OCI-M2 (cell line): Measurements from ENCODE around the gene ENTREP3.
"Not testable (repeated sequence)": the region's sequence is repeated elsewhere in the genome, so short reads cannot be mapped to it uniquely, and the experiment has no call there.

Experiments
- DNase-seq: peaks from one replicate; lab custom pipeline; 2025; ENCODE audit not compliant: unreplicated experiment; lab: John Stamatoyannopoulos, UW

The ENTREP3 gene

DNA sequence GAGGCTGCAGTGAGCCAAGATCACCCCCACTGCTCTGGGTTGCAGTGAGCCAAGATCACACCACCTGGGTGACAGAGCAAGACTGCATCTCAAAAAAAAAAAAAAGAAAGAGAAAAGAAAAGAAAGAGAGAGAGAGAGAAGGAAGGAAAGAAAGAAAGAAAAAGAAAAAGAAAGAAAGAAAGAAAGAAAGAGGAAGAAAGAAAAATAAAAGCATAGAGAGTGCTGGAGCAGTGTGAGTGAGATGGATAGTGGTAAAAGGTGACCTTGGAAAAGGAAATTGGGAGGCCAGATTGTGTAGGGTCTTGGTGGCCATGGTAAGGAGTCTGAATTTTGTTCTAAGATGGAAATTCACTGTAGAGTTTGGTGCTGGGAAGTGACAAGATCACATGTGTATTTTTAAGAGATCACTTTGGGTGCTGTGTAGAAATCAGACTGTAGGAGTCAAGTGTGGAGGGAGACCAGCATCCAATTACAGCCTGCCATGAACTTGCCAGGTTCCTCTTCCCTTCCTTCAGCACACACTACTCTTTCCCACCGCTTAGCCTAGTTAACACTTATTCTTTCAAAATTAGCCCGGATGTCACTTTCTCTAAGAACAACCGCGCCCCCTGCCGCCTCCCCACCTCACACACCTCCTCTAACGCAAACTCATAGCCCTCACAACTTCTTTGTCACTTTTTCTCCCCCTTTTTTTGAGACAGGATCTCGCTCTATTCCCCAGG is 28.9 kb downstream of the ENTREP3 start:
- DNase-seq = no peak

DNA sequence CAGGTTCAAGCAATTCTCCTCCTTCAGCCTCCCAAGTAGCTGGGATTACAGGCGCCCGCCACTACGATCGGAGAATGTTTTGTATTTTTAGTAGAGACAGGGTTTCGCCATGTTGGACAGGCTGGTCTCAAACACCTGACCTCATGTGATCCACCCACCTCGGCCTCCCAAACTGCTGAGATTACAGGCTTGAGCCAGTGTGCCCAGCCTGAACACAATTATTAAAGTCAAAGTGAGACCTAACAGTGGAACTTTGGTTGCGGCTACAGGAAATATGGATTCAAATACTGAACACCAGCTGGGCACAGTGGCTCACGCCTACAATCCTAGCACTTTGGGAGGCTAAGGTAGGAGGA is 29.9 kb downstream of the ENTREP3 start:
- DNase-seq = not testable (repeated sequence)

DNA sequence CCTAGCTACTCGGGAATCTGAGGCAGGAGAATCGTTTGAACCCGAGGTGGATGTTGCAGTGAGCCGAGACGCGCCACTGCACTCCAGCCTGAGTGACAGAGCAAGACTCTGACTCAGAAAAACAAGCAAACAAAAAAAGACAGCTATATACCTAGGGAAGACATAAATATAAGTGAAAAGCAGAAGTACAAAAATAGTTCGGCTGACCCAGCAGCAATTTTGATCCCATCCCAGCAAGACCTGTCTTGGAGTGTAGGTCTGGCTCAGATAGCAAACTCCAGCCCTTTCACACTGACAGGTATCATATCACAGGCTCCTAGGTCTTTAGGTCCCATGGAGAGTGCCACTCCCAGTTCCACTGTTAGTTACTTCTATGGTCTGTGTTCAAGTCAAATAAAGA is 32.2 kb downstream of the ENTREP3 start:
- no peak for DNase-seq

DNA sequence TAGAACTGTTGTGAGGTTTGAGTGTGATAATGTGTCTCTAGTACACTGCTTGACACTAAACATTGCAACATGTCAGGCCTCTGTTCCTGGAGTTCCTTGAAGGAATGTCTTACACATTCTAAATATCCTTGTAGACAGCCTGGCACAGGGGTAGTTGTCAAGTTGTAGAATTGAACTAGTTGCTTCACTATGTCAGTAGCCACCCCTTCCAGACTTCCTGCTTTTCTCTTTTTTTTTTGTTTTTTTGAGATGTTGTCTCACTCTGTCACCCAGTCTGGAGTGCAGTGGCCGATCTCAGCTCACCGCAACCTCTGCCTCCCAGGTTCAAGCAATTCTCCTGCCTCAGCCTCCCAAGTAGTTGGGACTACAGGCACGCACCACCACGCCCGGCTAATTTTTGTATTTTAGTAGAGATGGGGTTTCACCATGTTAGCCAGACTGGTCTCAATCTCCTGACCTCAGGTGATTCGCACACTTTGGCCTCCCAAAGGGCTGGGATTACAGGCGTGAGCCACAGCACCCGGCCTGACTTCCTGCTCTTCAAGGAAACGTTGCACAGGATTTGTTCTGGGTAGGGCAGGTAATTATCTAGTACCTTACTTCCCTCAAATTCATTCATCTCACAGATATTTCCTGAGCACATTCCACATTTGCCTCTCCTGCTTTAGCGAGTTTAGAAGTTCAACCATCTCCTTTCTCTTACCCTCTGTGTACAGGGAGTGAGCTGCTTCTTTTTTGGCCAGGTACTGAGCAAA is 34.9 kb downstream of the ENTREP3 start:
- not testable (repeated sequence) for DNase-seq

DNA sequence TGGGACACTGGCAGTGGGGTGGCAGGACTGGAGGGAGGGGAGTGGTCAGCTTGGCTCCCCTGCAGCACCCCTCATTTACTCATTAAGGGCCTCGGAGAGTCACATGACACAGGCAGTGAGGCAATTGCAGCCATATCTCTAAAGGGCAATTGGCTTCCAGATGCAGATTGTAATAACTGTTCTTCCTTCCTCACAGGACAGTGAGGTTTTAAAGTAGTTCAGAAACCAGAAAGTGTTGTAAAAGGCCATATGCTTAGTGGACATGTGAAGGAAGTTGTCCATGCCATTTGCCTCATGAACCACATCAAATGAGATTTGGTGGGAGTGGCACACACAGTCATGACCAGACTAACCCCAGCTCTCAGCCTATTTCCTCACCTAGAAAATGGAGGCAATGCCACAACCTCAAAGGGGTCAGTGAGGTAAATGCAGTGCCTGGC is 35.7 kb downstream of the ENTREP3 start:
- no peak for DNase-seq

DNA sequence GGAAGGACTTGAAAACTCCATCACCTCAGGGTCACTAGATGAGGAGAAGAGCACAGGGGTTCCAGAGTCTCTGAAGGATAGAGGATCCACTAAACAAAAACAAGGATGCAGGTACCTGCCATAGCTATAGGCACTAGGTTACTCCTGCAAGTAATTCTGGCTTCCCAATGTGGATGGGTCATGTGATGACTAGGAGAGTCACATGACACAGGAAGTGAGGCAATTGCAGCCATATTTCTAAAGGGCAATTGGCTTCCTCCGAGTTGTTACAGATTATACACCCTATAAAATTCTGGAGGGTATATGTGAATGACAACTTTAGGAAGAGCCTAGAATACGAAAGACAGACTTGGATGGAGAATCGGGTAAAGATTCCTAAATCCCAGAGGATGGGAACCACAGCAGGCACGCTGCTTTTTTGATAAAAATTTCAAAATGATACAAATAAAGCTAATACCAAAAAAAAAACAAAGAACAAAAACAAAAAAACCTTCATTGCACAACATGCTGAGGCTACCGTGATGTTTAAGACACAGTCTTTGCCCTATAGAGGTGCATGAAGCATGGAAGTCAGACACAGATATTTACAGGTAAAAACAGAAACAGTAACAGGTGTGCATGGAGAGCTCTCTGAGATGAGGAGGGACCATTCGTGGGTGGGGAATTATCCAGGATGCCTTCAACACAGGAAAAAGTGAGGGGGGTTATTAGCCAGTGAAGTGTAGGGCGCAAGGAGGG is 36.3 kb downstream of the ENTREP3 start:
- DNase-seq = no peak

- not testable (repeated sequence) for DNase-seq
Observed at GRCh38 chr1:155214702-155215101, 40.6 kb downstream of the ENTREP3 start.

DNA sequence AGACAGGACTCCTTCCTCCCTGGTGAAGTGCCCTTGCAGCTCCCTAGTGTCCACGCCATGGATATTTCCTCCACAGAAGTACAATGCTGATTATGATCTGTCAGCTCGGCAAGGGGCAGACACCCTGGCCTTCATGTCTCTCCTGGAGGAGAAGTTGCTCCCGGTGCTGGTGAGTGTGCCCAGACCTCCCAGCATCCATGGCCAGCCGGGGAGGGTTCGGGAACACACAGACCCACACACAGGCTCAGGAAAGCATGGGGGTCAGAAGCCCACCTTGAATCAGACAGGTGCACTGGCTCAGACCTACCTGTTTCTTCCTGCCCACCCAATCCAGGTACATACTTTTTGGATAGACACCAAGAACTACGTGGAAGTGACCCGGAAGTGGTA is 43.2 kb downstream of the ENTREP3 start:
- not testable (repeated sequence) for DNase-seq

GRCh38 chr1:155211381-155212050 is 43.8 kb downstream of the ENTREP3 start:
- DNase-seq = not testable (repeated sequence)

DNA sequence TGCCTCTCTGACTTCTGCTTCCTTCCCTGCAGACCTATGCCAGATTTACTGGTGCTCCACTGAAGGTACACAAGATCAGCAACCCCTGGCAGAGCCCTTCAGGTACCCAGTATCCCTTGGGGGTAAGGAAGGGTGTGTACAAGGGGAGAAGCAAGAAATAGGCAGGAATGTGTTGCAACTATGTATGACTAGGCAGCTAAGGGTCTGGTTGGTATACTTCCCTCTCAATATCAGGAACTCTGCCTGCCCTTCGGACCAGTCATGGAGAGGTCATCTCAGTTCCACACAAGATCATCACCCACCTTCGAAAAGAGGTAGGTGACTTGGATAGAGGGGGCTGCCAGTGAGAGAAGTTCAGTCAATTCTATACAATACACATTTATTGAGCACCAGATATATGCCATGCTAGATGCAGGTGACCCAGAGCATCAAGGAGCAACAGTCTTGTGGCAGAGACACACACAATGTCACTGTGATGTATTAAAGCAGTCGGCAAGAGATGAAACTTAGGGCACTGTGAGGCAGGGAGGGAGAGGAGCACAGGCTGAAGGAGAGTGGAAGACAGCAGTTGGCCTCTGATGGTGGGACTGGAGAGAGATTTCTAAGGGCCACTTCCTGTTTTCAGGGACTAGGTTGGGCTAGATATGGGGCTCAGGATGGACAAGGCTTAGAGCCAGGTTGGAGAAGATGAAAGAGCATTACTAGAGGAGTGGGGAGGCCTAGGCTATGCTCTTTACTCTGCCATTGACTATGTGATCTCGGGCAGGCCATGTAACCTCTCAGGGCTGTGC is 44.8 kb downstream of the ENTREP3 start:
- DNase-seq = no peak

DNA sequence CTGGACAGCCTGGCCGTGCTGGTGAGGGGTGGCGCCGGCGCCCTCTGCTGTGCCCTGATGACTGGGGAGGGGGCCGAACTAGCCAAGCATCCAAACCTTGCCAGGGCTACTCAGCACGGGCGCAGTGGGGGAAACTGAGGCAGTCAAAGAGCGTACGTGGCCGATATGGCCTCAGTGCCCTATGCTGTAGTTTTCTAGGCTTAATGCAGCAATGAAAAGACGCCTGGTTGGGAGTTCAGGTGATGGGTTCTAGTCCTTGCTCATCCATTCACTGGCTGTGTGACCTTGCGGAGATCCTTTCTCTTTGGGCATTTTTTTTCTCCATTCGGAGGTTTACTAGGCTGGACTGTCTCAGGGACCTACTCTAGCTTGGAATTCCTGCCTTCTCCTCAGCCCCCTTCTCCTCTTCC is 46.0 kb downstream of the ENTREP3 start:
- DNase-seq = no peak

GRCh38 chr1:155208541-155209311 is 46.6 kb downstream of the ENTREP3 start, which contains the start of gene MTX1:
Gene MTX1, plus strand, starts transcription at chr1:155208695. Its CDS starts 110 bp downstream, at chr1:155208805.
- no peak for DNase-seq

- DNase-seq = no peak
Observed at GRCh38 chr1:155207806-155208540, 47.3 kb downstream of the ENTREP3 start, which contains the start of gene THBS3. Gene THBS3, minus strand, starts transcription at chr1:155207897. Its CDS starts 21 bp downstream, at chr1:155207876.

- peak; percentile 26 for DNase-seq
Observed at GRCh38 chr1:155206891-155207805, 48.1 kb downstream of the ENTREP3 start.

GRCh38 chr1:155205969-155206593 is 49.2 kb downstream of the ENTREP3 start:
- DNase-seq = no peak

GRCh38 chr1:155205035-155205434 is 50.2 kb downstream of the ENTREP3 start:
- no peak for DNase-seq
